Measurements from ENCODE around the gene RNF19B. TPM values are rescaled to one million over a fixed set of nuclear protein-coding genes. Genes with fewer than 3 reads are reported as not detected.

The RNF19B gene
- total RNA-seq, 1 donor from 2014 or later: 29.7 TPM

DNA sequence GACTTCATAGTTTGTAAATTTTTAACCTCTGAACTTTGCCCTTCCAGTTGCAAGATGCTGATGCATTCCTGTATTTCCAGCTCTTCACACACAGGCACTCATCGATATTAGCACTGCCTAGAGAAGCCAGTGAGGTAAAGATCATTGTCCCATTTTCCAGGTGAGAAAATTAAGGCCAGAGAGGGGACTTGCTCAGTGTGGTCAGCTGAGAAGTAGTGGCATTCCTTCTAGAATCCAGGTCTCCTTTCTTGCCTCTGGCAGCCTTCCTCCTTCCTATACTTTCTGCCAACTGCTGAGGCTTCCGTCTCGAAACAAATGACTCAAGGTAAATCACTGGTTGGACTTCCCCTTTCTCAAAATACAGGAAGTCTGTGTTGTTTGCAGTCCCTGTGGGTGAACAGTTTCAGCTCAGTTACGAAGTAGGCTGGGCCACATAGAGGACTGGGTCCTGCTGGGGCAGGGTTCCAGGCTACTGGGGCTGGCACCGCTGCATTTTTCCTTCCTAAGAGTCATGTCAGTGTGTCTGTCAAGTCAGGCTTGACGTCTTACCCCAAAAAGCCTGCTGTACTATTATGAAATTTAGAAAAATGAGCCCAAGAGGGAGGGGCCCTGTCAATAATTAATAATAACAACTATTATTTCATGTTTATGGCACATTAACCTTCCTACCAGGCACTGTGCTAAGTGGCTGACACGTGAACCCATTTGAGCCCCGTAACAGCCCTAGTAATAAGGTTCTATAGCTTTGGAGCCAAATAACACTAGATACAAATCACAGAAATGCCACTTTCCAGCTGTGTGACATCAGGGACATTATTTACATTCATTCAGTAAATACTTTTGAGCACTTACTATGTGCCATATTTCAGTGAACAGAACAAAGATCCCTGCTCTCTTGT, 16.6 kb upstream of the RNF19B start:
- H3K4me1 ChIP-seq (ENCODE audit: insufficient read depth, low read length): peaks cover 10% of the 10 kb centered on the region
- FAIRE-seq (peak; percentile 62), DNase-seq (ENCODE audit: low read depth) (peak; percentile 91)
- peak overlapping the region; percentile 53 for H3K9ac ChIP-seq (ENCODE audit: low read length)
- Mint-ChIP-seq H3K27me3 (ENCODE audit: low read depth, unreplicated experiment) (peaks cover 3% of the 10 kb centered on the region), H3K36me3 (ENCODE audit: low read depth, unreplicated experiment) (peaks cover 4% of the 10 kb centered on the region), H3K9me3 (ENCODE audit: unreplicated experiment) (no peaks in the 10 kb centered on the region), H3K27ac (ENCODE audit: unreplicated experiment) (peak overlapping the region; percentile 48), H3K4me3 (ENCODE audit: unreplicated experiment) (no peak overlapping the region), H3K4me1 (ENCODE audit: low read depth, unreplicated experiment) (peaks cover 14% of the 10 kb centered on the region)
- H3K79me2 ChIP-seq (ENCODE audit: insufficient read depth, low read length): no peaks in the 10 kb centered on the region
- no peaks in the 10 kb centered on the region for H4K20me1 ChIP-seq (ENCODE audit: insufficient read depth, low read length)
- peak overlapping the region; percentile 26 for H2AFZ ChIP-seq (ENCODE audit: low read depth, low read length)
- H3K27ac ChIP-seq (ENCODE audit: low read depth, low read length): peak overlapping the region; percentile 79
- H3K36me3 ChIP-seq (ENCODE audit: insufficient read depth, low read length): no peaks in the 10 kb centered on the region
- no peak overlapping the region for H3K4me3 ChIP-seq (ENCODE audit: insufficient read depth, low read depth, low read length)
- no peaks in the 10 kb centered on the region for H3K9me3 ChIP-seq (ENCODE audit: insufficient read depth, low read depth, low read length)
- peak overlapping the region; percentile 51 for H3K4me2 ChIP-seq (ENCODE audit: low read length)
- H3K27me3 ChIP-seq (ENCODE audit: insufficient read depth, low read length): no peaks in the 10 kb centered on the region
- TF ChIP-seq, protein P1, sequence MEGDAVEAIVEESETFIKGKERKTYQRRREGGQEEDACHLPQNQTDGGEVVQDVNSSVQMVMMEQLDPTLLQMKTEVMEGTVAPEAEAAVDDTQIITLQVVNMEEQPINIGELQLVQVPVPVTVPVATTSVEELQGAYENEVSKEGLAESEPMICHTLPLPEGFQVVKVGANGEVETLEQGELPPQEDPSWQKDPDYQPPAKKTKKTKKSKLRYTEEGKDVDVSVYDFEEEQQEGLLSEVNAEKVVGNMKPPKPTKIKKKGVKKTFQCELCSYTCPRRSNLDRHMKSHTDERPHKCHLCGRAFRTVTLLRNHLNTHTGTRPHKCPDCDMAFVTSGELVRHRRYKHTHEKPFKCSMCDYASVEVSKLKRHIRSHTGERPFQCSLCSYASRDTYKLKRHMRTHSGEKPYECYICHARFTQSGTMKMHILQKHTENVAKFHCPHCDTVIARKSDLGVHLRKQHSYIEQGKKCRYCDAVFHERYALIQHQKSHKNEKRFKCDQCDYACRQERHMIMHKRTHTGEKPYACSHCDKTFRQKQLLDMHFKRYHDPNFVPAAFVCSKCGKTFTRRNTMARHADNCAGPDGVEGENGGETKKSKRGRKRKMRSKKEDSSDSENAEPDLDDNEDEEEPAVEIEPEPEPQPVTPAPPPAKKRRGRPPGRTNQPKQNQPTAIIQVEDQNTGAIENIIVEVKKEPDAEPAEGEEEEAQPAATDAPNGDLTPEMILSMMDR (IDR thresholded peaks at IDR 0.05; ENCODE audit: insufficient read depth, low read depth, low read length): no peak
- no peak for TF ChIP-seq EZH2 (IDR thresholded peaks at IDR 0.05; ENCODE audit: insufficient read depth, low read length)

DNA sequence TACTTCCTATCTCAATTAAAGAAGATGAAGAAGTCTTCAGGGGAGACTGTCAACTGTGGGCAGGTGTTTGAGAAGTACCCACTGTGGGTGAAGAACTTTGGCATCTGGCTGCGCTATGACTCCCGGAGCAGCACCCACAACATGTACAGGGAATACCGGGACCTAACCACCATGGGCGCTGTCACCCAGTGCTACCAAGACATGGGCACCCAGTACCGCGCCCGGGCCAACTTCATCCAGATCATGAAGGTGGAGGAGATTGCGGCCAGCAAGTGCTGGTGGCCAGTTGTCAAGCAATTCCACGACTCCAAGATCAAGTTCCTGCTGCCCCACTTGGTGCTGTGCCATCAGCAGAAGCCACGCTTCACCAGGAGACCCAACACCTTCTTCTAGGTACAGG, 15.5 kb upstream of the RNF19B start:
- no peak overlapping the region for H3K4me3 Mint-ChIP-seq (ENCODE audit: unreplicated experiment)
- H3K4me3 ChIP-seq (ENCODE audit: insufficient read depth, low read depth, low read length): no peak overlapping the region
- no peak for FAIRE-seq

More for the DNA sequence above, 15.5 kb upstream of the RNF19B start:
- Histone ChIP-seq H3K4me1 (ENCODE audit: insufficient read depth, low read length) (peaks cover 10% of the 10 kb centered on the region), H3K9me3 (ENCODE audit: insufficient read depth, low read depth, low read length) (no peaks in the 10 kb centered on the region), H3K36me3 (ENCODE audit: insufficient read depth, low read length) (no peaks in the 10 kb centered on the region), H3K9ac (ENCODE audit: low read length) (no peak overlapping the region), H3K4me2 (ENCODE audit: low read length) (no peak overlapping the region), H3K27me3 (ENCODE audit: insufficient read depth, low read length) (no peaks in the 10 kb centered on the region), H4K20me1 (ENCODE audit: insufficient read depth, low read length) (no peaks in the 10 kb centered on the region), H3K27ac (ENCODE audit: low read depth, low read length) (no peak overlapping the region), H3K79me2 (ENCODE audit: insufficient read depth, low read length) (no peaks in the 10 kb centered on the region), H2AFZ (ENCODE audit: low read depth, low read length) (no peak overlapping the region)
- DNase-seq (ENCODE audit: low read depth): no peak
- peaks cover 14% of the 10 kb centered on the region for H3K4me1 Mint-ChIP-seq (ENCODE audit: low read depth, unreplicated experiment)
- no peak overlapping the region for H3K27ac Mint-ChIP-seq (ENCODE audit: unreplicated experiment)
- no peak for TF ChIP-seq EZH2 (IDR thresholded peaks at IDR 0.05; ENCODE audit: insufficient read depth, low read length)
- TF ChIP-seq, protein P1 (IDR thresholded peaks at IDR 0.05; ENCODE audit: insufficient read depth, low read depth, low read length): no peak
- peaks cover 6% of the 10 kb centered on the region for H3K27me3 Mint-ChIP-seq (ENCODE audit: low read depth, unreplicated experiment)
- H3K36me3 Mint-ChIP-seq (ENCODE audit: low read depth, unreplicated experiment): peaks cover 4% of the 10 kb centered on the region
- H3K9me3 Mint-ChIP-seq (ENCODE audit: unreplicated experiment): no peaks in the 10 kb centered on the region
